HFF-Myc (cell line): Measurements from ENCODE around the gene FOXO3.

Experiments
- DNase-seq: peaks from one replicate; pipeline ENCODE4 v3.0.0-alpha.2; 2011; ENCODE audit warnings: low read depth; ENCODE audit errors: extremely low read depth
- H3K4me3 ChIP-seq: replicated peaks from 2 replicates; pipeline ENCODE4 v1.5.1; 2011; ENCODE audit warnings: low read depth, mild to moderate bottlenecking, control low read depth, low read length
- CTCF ChIP-seq: IDR thresholded peaks from 2 replicates; pipeline ENCODE4 v1.5.1; 2012; ENCODE audit warnings: mild to moderate bottlenecking, low read depth, low read length, control low read depth; ENCODE audit errors: missing control alignments

FOXO3 gene

GRCh38 chr6:108672641-108673040 lies 111.9 kb downstream of the FOXO3 start:
- H3K4me3 ChIP-seq: no peak overlapping the region
- DNase-seq: no peak
- no peak for TF ChIP-seq CTCF

GRCh38 chr6:108673153-108673552 lies 112.4 kb downstream of the FOXO3 start:
- TF ChIP-seq CTCF: no peak
- no peak overlapping the region for H3K4me3 ChIP-seq
- no peak for DNase-seq

- no peak for TF ChIP-seq CTCF
- H3K4me3 ChIP-seq: no peak overlapping the region
- no peak for DNase-seq
These were observed 112.9 kb downstream of the FOXO3 start for GRCh38 chr6:108673602-108674001.

GRCh38 chr6:108675226-108676200 lies 114.8 kb downstream of the FOXO3 start:
- TF ChIP-seq CTCF: no peak
- H3K4me3 ChIP-seq: no peak overlapping the region
- DNase-seq: no peak

GRCh38 chr6:108676555-108676954 lies 115.8 kb downstream of the FOXO3 start:
- H3K4me3 ChIP-seq: no peak overlapping the region
- DNase-seq: no peak

GRCh38 chr6:108677357-108677756 lies 116.6 kb downstream of the FOXO3 start:
- TF ChIP-seq CTCF: no peak
- no peak for DNase-seq
- no peak overlapping the region for H3K4me3 ChIP-seq

More at GRCh38 chr6:108676555-108676954, 115.8 kb downstream of the FOXO3 start:
- no peak for TF ChIP-seq CTCF
